ENCODE measurements around the gene SYNDIG1.

SYNDIG1 gene

DNA sequence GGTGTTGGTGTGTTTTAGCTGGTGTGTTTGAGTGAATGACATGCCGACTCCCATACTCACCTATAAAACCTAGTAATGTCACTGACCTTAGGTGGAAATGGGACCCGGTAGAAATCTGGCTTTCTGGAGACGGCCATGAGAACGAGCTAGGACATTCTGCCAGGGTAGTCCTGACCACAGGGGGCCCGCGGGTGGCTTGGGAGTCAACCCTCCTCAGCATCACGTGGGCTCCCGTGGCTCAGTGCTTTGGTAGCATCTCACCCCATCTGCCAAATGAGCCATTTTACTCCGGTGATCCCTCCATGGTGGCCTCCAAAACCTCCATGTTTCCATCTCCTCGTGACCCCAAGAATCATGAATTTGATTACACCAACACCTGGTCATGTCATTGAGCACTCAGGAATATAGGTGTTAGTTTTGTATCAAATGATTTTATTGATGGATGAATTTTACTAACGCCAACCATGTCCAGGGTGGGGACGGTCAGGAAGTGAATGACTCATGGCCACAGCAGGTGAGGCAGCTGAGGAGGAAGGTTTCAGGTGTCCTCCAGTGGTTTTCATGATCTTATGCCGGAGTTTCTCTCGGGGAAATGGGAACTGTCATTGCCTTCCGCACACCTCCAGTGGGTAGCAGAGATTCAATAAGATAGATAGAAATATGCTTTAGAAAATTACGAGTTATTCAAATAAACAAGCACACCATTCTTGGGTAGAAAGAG lies 195.0 kb downstream of the SYNDIG1 start:
- DNase-seq, result no peak

DNA sequence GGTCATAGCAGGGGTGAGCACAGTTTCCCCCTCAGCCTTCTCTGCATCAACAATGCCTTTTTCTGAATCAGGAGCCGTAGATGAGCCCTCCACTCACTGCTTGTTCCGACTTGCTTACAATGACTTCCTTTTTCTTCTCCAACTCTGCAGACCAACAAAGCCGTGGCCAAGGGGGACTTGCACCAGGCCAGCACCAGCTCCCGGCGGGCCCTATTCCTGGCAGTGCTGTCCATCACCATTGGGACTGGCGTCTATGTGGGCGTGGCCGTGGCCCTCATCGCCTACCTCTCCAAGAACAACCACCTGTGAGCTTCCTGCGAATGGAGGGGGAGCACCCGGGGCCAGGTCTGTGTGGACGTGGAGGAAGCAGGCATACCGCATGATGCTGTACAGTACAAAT lies 195.8 kb downstream of the SYNDIG1 start:
- DNase-seq, result no peak

DNA sequence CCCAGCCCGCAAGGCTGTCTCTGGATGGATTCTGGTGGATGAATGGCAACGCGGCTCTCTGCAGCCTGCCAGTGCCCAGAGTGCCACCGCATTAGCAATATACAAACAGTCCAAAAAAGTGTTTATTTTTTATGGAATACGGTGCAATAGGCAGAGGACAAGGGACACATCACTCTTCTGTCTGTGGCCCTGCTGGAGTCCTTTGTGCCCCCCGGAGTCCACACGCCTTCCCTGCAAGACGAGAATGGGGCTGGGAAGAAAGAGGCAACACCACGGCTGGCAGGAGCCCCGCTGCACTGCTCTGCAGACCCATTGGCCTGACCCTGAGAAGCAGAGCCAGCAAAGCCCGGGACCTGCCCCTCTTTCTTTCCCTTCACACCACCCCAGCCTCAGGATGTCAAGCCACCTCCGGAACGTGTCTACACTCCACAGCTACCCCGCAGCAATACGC lies 196.3 kb downstream of the SYNDIG1 start:
- no peak for DNase-seq

DNA sequence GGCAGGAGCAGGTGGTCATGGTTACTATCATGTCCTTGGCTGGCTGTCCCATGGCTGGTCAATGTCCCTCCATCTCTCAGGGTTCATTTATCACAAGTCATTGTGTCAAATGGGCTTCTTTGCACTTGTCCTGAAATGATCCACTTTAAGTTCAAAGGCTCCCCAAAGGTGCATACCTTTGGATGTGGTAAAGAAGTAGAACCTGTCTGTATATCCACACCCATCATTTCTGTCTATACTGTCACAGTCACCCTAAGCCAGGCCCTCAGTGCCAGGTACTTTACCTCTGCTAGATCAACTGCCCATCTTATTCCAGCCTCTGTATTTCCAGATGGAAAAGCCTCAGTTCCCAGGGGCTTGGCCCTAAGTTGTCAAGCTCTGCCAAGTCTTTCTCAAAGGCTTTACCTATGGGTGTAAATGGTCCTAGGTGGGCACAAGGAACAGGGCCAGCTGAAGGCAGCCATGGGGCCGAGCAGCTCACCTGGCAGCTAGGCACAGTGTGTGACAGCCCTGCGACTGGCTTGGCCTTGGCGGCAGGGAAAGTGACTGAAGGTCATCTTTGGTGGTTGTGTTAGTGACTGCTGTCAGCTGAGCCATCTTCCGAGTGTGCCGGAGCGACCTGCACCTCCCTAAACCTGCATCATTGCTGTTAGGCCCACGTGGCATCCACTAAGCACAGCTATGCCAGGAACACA lies 198.4 kb downstream of the SYNDIG1 start:
- no peak for DNase-seq

DNA sequence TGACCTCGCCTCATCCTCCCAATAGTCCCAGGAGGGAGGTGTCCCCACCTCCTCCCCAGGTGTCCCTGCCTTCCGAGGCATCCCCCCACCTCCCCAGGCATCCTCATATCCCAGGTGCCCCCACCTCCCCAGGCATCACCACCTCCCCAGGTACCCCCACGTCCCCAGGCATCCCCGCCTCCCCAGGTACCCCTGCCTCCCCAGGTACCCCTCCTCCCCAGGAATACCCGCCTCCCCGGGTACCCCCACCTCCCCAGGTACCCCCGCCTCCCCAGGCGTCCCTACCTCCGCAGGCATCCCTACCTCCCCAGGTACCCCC lies 198.9 kb downstream of the SYNDIG1 start:
- DNase-seq, result no peak

DNA sequence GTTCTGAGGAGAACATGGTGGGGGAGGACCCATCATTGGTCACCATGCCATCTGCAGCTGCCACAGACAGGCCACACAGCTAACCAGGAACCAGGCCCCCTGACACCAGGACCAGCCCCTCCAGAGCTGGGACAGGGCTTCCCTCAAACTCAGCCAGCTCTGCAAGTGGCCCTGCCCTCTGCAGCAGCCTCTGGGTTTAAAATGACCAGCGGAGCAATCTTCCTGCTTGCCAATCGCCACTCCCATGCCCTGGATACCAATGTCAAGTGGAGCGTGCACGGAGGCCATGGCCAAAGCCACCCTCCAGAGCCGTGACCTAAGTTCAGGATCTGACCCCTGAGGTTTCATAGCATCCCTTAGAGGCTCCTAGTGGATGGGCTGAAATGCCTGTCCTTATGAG lies 199.4 kb downstream of the SYNDIG1 start:
- no peak for DNase-seq

DNA sequence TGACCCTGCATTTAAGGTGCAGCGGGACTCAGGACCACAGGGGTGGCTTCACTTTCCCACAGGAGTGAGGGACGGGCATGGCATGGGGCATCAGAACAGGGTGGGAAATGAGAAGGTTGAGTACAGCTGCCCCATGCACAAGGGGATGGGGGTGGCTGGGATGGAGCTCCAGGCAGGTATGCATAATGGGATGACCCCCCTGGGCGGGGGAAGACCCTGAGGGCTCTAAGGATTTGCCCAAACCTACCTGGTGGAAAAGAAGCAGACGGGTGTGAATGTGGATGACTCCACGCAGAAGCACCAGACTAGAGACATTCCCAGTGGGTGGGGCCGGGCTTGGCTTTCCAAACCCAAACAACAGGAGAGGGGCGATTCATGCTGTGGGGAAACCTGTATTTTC lies 200.3 kb downstream of the SYNDIG1 start:
- no peak for DNase-seq

DNA sequence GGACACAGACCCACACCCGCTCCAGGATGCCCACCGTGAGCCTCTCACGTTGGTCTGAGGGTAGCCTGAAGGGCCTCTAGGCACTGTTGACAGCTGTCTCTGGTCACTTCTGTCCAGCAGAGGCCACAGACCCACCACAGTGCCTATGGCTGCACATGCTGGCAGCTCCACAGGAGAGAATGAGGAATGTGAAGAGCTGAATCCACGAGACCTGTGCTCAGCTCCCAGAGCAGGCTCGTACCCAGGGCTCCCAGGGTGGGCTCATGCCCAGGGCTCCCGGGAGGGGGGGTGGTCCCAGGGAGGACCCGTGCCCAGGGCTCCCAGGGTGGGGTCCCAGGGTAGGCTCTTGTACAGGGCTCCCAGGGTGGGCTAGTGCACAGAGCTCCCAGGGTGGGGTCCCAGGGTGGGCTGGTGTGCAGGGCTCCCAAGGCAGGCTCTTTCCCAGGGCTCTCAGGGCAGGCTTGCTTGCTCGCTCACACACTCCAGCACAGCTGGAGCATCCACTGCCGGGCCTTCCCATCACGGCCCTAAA lies 201.0 kb downstream of the SYNDIG1 start:
- DNase-seq, result no peak

DNA sequence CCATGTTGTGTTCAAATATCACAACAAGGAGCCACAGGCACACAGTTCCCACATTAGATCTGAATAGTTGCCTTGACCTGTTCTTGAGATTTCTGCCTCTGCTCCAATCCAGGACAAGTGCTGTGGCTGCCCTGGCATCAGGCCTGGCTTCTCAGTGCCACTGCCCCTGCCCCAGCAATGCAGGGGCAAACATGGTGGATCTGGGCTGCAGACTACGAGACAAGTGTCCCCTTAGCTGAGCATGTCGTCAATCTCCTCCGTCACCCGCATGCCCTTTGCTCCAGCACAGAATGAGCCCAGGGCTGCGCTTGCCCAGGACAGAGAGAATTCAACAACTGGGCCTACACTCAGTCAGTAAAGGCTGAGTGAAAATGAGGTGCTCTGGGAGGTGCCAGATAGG lies 201.6 kb downstream of the SYNDIG1 start:
- DNase-seq, result no peak

DNA sequence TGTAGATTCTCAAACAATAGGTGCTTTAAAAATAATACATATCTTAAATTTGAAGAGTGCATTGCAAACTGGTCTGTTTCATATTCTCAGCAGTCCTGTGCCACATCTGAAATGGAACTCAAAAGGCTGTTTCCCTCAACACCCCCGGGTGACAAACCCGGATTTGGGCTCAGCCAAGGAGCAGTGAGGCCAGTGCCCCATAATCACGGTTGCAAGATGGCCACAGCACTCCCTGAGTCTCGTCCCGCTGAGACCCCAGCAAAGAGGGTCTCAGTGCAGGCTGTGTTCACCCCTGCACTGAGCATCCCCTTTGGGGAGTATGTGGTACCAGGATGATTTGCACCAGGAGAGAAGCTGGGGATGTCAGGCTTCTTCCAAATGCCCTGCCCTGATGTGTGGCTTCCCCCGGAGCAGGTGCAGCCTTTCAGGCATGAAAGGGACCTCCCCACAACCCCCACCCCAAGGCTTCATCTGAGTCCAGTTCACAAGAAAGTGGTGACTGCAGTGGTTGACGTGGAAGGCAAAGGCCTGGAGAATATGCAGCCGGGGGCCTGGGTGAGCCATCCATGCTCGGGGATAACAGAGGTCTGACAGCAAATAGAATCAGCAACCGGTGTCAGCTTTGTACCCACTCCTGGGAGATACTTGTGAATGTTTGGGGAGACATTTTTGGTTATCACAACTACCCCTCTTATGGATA lies 202.9 kb downstream of the SYNDIG1 start:
- no peak for DNase-seq

DNA sequence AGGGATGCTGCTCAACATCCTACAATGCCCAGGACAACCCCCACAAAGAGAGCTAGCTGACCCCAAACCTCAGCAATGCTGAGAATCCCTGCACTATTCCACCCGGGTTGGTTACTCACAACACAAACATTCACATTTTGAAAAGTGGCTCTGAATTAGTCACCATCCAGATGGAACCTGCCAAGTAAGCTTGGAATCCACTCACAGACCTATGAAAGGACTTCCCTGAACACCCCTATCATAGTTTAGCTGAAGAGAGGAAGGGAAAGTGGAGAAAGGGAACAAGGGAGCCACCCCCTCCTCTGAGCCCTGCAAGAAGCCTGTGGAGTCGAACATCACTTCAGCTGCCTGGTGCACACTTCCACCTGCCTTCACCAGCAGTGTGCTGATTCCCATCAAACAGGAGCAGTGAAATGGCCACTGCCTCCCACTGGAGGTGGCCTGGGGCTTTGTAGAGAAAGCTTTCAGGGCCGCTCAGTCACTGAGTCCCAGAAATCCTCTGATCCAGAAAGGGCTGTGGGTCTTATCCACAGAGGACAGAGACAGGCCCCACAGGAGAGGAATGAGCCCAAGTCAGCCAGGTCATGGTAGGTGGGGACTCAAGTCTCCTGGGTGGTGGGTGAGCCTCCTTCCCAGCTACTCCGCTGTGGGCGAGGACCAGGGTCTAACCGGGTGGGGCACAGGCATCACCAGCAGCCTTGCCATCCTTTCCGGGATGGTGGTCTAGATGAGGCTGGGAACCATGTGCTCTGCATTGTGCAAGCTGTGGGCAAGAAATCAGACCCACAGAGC lies 203.7 kb downstream of the SYNDIG1 start:
- DNase-seq, result no peak

DNA sequence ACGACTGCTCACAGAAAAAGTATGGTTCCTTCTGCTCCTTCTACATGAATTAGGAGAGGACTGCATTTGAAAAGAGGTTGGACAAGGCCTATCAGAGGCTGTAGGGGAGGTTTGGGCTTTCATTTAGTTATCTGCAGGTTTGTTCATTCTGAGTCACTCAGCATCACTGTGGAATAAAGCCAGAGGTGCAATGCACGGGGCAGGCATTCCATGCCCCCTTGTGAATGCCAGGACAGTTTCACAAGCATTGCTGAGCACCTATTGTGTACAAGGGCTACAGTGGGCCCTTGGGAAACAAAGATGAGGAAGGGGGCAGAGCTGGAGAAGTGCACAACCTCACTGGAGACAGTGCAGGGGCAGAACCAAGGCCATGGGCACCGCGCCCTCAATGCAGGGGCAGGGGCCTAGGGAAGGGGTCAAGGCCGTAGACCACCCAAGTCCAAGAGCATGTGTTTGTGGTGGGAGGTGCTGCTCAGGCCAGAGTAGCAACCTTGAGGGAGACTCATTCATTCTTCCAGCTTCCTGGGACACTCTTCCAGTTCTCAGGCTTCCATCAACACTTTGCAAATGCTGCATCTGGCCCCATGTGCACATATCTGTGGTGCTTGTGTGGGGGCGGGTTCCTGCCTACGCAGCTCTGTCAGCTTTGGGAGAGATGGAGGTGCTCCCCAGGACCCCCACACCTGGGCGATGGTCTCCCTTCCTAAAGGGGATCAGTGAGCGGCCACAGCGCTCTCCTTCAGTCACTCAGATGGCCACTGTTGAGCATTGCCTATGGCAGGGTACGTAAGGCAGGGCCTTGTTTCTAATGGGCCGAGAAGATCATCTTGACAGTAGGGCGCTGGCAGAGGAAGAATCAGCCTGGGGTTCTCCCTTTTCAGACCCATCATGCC lies 204.5 kb downstream of the SYNDIG1 start:
- no peak for DNase-seq

DNA sequence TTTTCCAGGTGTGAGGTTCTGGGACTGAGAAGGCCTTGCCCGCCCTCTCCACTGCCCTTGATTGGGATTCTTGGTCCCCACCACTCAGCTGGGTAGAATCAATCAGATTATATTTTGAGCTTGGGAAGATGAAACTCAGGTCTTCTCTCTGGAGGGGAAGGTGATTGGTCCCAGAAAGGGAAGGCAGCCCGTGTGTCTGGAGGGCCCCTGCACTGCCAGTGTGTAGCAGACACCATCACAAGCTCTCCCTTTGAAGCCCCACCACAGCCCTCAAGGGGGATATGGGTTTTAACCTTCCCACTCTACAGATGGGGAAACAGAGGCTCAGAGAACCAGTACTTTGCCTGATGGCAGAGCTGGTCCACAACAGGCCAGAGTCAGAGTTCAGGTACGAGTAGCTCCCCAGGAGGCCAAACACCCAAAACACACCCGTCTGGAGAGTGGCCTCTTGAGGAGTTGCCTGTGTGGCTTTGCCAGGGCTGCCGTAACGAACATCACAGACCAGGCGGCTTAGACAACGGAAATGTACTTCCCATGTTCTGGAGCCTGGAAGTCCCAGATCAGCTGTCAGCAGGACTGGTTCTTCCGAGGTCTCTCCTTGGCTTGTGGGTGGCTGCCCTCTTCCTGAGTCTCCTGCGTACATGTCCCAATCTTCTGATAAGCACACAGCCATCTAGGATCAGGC lies 205.6 kb downstream of the SYNDIG1 start:
- no peak for DNase-seq

DNA sequence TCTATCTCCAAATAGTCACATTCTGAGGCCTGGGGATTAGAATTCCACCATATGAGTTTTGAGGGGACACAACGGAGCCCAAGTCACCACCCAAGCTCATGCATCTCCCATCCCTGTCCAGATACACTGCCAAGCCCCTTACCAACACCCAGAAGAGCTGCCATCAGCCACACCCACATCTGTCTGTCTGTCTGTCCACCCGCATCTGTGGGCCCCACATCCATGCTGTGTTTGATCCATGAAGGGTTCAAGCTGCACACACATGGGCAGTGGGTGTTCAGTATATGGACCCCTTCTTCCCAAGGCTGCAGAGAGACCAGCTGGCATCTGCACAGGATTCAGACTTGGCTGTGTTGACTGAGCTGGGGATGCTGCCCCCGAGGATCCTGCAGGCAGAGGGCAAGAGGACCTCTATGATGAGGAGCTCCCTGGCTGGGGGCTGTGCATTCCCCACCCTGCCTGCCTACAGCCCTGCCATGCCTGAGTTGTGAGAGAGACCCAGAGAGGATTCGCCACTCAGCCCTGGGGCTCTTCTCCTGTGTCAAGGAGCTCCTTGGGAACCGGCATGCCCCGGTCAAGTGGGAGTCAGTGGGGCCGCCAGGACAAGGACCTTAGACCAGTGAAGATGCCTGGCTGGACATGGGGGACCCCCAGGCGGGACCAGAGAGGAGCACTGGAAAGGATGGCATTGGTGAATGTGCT lies 206.4 kb downstream of the SYNDIG1 start:
- no peak for DNase-seq

DNA sequence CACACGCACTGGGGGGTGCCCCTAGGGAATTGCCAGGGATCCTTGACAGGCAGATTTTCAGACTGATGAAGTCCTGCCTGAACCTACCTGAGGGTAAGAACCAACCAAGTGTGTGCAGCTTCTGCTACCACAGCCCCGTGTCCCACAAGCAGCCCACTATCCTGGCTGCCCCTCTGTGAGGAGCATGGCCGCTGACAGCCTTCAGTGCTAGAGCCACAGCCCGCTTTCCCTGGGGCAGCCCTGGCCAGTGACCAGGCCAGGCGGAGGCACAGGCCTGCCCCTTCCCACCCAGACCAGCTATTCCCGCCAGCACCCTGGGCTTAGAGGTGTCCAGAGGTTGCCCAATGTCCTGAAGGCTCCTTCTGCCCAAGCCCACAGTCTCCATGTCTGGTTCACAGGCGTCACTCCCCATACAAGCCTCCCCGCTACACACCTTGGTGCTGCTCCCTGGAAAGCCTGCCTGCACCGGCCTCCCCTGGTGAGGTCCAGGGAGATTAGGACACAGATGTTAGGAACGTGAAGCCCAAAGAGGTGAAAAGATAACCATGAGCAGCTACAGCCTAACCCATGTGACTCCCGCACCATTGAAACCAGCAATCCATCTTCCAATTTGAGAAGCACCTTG lies 207.0 kb downstream of the SYNDIG1 start:
- DNase-seq, result no peak

DNA sequence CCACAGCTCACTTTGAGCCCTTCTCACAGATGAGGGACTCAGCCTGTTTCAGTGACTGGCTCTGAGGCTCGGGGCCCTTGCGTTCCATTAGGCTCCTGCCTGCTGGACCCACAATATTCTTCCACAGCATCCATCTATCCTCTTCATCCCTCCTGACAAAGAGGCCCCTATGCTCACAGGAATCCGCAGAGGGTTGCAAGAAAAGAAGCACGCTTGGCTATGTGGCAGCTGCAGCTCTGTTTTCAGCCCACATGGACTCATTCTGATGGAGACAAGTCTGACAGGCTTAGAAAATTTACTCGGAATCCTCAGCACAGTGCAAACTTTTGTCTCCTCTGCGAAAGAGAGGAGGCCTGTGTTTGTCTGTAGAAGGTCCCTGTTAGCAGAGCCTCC lies 207.5 kb downstream of the SYNDIG1 start:
- no peak for DNase-seq

DNA sequence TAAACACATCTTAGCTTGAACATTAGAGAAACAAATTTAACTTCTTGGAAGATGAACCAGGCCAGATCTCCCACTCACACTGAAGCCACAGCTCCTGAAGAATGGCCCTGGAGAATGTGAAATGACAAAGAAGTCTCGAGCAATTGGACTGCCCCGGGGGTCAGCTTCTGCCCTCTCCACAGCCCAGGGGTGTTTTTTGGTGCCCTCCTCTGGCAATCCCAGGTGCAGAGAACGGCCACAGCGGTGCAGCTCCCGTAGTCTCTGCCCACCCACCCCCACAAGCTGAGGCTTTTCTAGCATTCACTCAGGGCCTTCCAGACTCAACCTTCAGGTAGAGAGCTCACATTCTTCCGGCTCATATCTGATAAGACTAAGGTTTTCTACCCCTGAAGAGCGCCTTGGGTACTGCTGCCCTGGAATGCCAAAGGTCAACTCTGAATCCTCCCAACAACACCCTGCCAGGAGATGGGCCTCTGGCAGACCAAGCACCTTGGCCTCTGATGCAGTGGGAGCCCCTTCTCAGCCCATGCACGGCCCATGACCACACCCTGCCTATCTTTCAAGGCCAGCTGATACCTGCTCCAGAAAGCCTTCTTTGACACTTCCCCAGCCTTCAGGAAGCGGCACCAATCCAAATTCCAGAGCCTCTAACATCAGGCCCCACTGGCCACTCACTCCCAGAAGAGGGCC lies 208.3 kb downstream of the SYNDIG1 start:
- no peak for DNase-seq

DNA sequence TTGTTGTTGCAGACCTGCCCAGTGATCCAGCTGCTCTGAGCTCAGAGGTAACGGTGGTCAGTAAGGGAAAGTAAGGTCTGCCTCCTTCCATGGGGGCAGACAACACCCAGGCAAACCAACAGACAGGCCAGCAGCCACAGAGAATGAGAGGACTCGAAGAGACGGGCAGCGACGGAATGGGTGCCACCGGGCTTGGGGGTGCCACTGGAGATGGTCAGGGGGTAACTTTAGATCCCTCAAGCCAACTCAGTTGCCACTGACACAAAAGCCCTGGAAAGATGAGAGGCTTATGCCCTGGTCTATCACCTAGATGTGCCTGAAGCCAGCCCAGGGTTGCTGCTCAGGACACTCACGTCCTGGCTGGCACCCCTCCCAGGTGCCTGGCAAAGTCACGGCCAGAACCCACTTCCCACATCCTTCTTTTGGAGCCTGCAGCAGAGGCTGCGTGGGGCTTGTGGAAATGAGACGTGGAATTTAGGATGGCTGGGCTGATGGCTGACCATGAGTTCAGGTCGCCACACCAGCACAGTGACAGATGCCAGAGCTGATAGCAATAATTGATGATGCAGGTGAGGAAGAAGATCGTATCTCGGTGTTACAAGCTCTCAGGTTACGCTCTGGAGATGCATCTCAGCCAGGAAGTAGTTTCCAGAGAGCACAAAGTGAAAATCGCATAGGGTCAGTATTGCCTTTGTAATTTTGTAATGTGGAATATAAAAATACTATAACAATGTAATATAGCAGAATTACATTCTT lies 209.1 kb downstream of the SYNDIG1 start:
- no peak for DNase-seq

Measured in GOT3 (cell line).